Osteoblast (primary cell): Measurements from ENCODE around the gene LCOR. TPM values are rescaled to one million over a fixed set of nuclear protein-coding genes. Genes with fewer than 3 reads are reported as not detected.

Experiments used
- DNase-seq: peaks from one replicate; pipeline ENCODE4 v3.0.0; 2011; ENCODE audit warnings: low spot score, mixed read lengths; ENCODE audit not compliant: insufficient read length; ENCODE audit errors: missing footprints
- H2AFZ ChIP-seq: 2 replicates; pipeline ENCODE4 v1.6.0; 2011; ENCODE audit warnings: mild to moderate bottlenecking, low read length
- H3K27ac ChIP-seq: 2 replicates; pipeline ENCODE4 v1.5.1; 2011; ENCODE audit warnings: mild to moderate bottlenecking, low read depth, low read length, moderate library complexity
- H3K27me3 ChIP-seq: 2 replicates; pipeline ENCODE4 v1.6.0; 2012; ENCODE audit warnings: mild to moderate bottlenecking, control low read depth, inconsistent platforms, low read length, moderate library complexity; ENCODE audit not compliant: insufficient read depth
- H3K36me3 ChIP-seq: 2 replicates; pipeline ENCODE4 v1.5.1; 2011; ENCODE audit warnings: mild to moderate bottlenecking, low read length, control low read depth, moderate library complexity; ENCODE audit not compliant: insufficient read depth
- H3K4me1 ChIP-seq: 2 replicates; pipeline ENCODE4 v1.5.1; 2011; ENCODE audit warnings: mild to moderate bottlenecking, low read length, control low read depth, moderate library complexity; ENCODE audit not compliant: insufficient read depth
- H3K4me2 ChIP-seq: 2 replicates; pipeline ENCODE4 v1.6.0; 2011; ENCODE audit warnings: mild to moderate bottlenecking, low read length; ENCODE audit not compliant: insufficient read depth
- H3K4me3 ChIP-seq: fragments of 200-600 bp; sonication (generic); 3 replicates; pipeline ENCODE4 v1.5.1; 2012; ENCODE audit warnings: mild to moderate bottlenecking, low read length, inconsistent platforms; ENCODE audit not compliant: insufficient read depth
- H3K79me2 ChIP-seq: 2 replicates; pipeline ENCODE4 v1.6.0; 2012; ENCODE audit warnings: mild to moderate bottlenecking, low read length, control low read depth, inconsistent platforms; ENCODE audit not compliant: insufficient read depth
- H3K9me3 ChIP-seq: 2 replicates; pipeline ENCODE4 v1.5.1; 2011; ENCODE audit warnings: low read depth, low read length, control low read depth
- H4K20me1 ChIP-seq: 2 replicates; pipeline ENCODE4 v1.6.0; 2012; ENCODE audit warnings: mild to moderate bottlenecking, low read length, control low read depth; ENCODE audit not compliant: insufficient read depth
- CTCF ChIP-seq: IDR thresholded peaks from 2 replicates; pipeline ENCODE4 v1.5.1; 2011; ENCODE audit warnings: mild to moderate bottlenecking, low read depth, low read length, moderate library complexity; ENCODE audit errors: extremely low read depth
- total RNA-seq: library from RNA; depleted of rRNA; stranded (reverse); fragments of >200 nt; gene quantifications from 2 replicates; pipeline ENCODE4 v1.2.3, GENCODE V29; 2012

LCOR gene
- total RNA-seq, 1 donor, result 19.2 TPM

- DNase-seq, result no peak
- Histone ChIP-seq H3K9me3 (no peaks in the 10 kb centered on the region), H3K36me3 (peaks cover 5% of the 10 kb centered on the region), H3K27me3 (no peaks in the 10 kb centered on the region), H3K79me2 (peaks cover 73% of the 10 kb centered on the region), H2AFZ (no peak overlapping the region), H3K4me3 (no peak overlapping the region), H4K20me1 (peaks cover 3% of the 10 kb centered on the region), H3K4me2 (no peak overlapping the region), H3K27ac (no peak overlapping the region), H3K4me1 (peaks cover 5% of the 10 kb centered on the region)
- TF ChIP-seq CTCF, result no peak
These were observed 87.8 kb downstream of the LCOR start for GRCh38 chr10:96919785-96920430.

GRCh38 chr10:96921655-96922054, 89.6 kb downstream of the LCOR start:
- H3K4me3 ChIP-seq, result no peak overlapping the region
- H3K27ac ChIP-seq, result no peak overlapping the region
- peaks cover 78% of the 10 kb centered on the region for H3K79me2 ChIP-seq
- H3K36me3 ChIP-seq, result peaks cover 5% of the 10 kb centered on the region
- no peak overlapping the region for H2AFZ ChIP-seq
- H4K20me1 ChIP-seq, result peaks cover 8% of the 10 kb centered on the region
- no peak overlapping the region for H3K4me2 ChIP-seq
- H3K27me3 ChIP-seq, result no peaks in the 10 kb centered on the region
- DNase-seq, result no peak
- no peaks in the 10 kb centered on the region for H3K9me3 ChIP-seq
- H3K4me1 ChIP-seq, result peaks cover 5% of the 10 kb centered on the region
- no peak for TF ChIP-seq CTCF

- Histone ChIP-seq H3K27me3 (no peaks in the 10 kb centered on the region), H3K27ac (no peak overlapping the region), H3K9me3 (no peaks in the 10 kb centered on the region), H3K4me2 (no peak overlapping the region), H3K4me1 (peaks cover 5% of the 10 kb centered on the region), H3K4me3 (no peak overlapping the region), H4K20me1 (peaks cover 8% of the 10 kb centered on the region), H3K79me2 (peaks cover 75% of the 10 kb centered on the region), H2AFZ (no peak overlapping the region), H3K36me3 (peaks cover 4% of the 10 kb centered on the region)
- no peak for TF ChIP-seq CTCF
- peak; percentile 42 for DNase-seq
These were observed 91.2 kb downstream of the LCOR start for GRCh38 chr10:96922978-96923948.

DNA sequence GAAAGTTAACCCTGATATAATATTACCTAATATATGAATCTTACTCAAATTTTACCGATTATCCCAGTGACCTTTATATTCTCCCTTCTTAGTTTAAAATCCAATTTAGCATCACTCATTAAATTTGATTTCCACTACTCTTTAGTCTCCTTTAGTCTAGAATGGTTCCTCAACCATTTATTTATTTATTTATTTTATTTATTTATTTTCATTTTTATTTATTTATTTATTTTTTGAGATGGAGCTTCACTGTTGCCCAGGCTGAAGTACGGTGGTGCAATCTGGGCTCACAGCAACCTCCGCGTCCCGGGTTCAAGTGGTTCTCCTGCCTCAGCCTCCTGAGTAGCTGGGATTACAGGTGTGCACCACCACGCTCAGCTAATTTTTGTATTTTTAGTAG, 92.8 kb downstream of the LCOR start:
- no peak overlapping the region for H3K4me3 ChIP-seq
- H3K4me2 ChIP-seq, result no peak overlapping the region
- H3K36me3 ChIP-seq, result peaks cover 4% of the 10 kb centered on the region
- peaks cover 78% of the 10 kb centered on the region for H3K79me2 ChIP-seq
- H3K27me3 ChIP-seq, result no peaks in the 10 kb centered on the region
- peaks cover 12% of the 10 kb centered on the region for H4K20me1 ChIP-seq
- no peak overlapping the region for H3K27ac ChIP-seq
- no peak overlapping the region for H2AFZ ChIP-seq
- no peak for DNase-seq
- no peak for TF ChIP-seq CTCF
- peaks cover 5% of the 10 kb centered on the region for H3K4me1 ChIP-seq
- H3K9me3 ChIP-seq, result no peaks in the 10 kb centered on the region
